Adrenal gland (tissue), 12 donors: ENCODE results near the gene SLC7A6OS. TPM values are rescaled to one million over a fixed set of nuclear protein-coding genes. Genes with fewer than 3 reads are reported as not detected.
A peak's percentile ranks its signal among the peaks of the same experiment; 100 is the strongest.

ENCODE experiments used
- DNase-seq, 7 donors: peaks; one replicate each; pipeline ENCODE4 v3.0.0-alpha.2; 2019 to 2020
- H3K27ac ChIP-seq, 5 donors: fragments of 200-600 bp; sonication (generic) in 4 of 5; 1 replicate in 3 of 5; 2 replicates in 2 of 5; pipeline versions ENCODE4 v1.5.1 to v1.8.0; 2016 to 2020; ENCODE audit warnings: mild to moderate bottlenecking in 1 of 5
- H3K27me3 ChIP-seq: fragments of 200-600 bp; 2 replicates; pipeline ENCODE4 v1.8.0; 2021
- H3K36me3 ChIP-seq, 2 donors: fragments of 200-600 bp; replicated peaks in 1 of 2; 1 replicate in 1 of 2; 2 replicates in 1 of 2; pipeline versions ENCODE4 v1.5.1 to v1.8.0; 2018 to 2022
- H3K4me1 ChIP-seq, 2 donors: fragments of 200-600 bp; replicated peaks in 1 of 2; 1 replicate in 1 of 2; 2 replicates in 1 of 2; pipeline versions ENCODE4 v1.5.1 to v1.8.0; 2018 to 2021
- H3K4me3 ChIP-seq, 4 donors: fragments of 200-600 bp; sonication (generic) in 3 of 4; one replicate each; pipeline ENCODE4 v1.5.1; 2016 to 2018
- H3K9me3 ChIP-seq, 3 donors: fragments of 200-600 bp; sonication (generic) in 1 of 3; replicated peaks in 1 of 3; 1 replicate in 2 of 3; 2 replicates in 1 of 3; pipeline versions ENCODE4 v1.5.1 to v1.8.0; 2016 to 2021
- CTCF ChIP-seq, 6 experiments: fragments of 450-650 bp in 4 of 6; fragments of 200-600 bp in 2 of 6; sonication (generic) in 1 of 6; IDR thresholded peaks; 1 replicate in 5 of 6; 2 replicates in 1 of 6; pipeline versions ENCODE4 v1.5.1 to v1.8.0; 2016 to 2021; ENCODE audit warnings: antibody characterized with exemption in 6 of 6, mild to moderate bottlenecking in 2 of 6, moderate library complexity in 1 of 6
- POLR2A ChIP-seq, 2 donors: fragments of 450-650 bp; IDR thresholded peaks; one replicate each; pipeline ENCODE4 v1.6.1; 2017; ENCODE audit warnings: antibody characterized with exemption in 2 of 2, mild to moderate bottlenecking in 2 of 2, moderate library complexity in 1 of 2
- WGBS, 4 donors: extraction: QIAGEN DNeasy Blood & Tissue Kit in 2 of 4; methylation state at CpG; one replicate each; pipeline versions ENCODE4 v1.1.5 to v1.1.7; 2013 to 2017; 5-methylcytosine and 5-hydroxymethylcytosine counted together
- intact Hi-C, 2 donors: fragments of 100-400 bp; cut with DNase I; formaldehyde crosslinking; loops; one replicate each; pipeline versions ENCODE4 v1.14.1 to v1.15.0; 2022 to 2023
- polyA plus RNA-seq, 3 donors: library from polyadenylated mRNA; stranded (reverse); fragments of 200-250 nt in 2 of 3; fragments of 350-450 nt in 1 of 3; fragmentation: Illumina TruSeq in 1 of 3; extraction: RNeasy Lipid Tissue Mini Kit (QIAGEN cat#74804) in 1 of 3; gene quantifications; one replicate each; pipeline ENCODE4 v1.2.3, GENCODE V29; 2013 to 2014
- total RNA-seq, 9 donors: library from RNA; depleted of rRNA in 4 of 9; stranded (reverse); fragments of >200 nt in 4 of 9; fragments of 120-200 nt in 1 of 9; fragmentation: NEBNext Ultra II Directional in 1 of 9; extraction: Animal tissue kit (Norgen Biotek cat#: 25700) in 1 of 9; gene quantifications; one replicate each; pipeline versions ENCODE4 v1.1.0 to v1.2.4, GENCODE V29; 2013 to 2023
- donor health status: healthy with polysubstance abuse.
- donor health status: Bipolar disorder and iron deficiency.
- donor health status: DM: yes; HTN: yes; CAD: no.
- donor health status: DM: no; HTN: no; CAD: no.
- donor health status: DM: no; HTN: no; CAD: no.
- donor health status: DM: yes; HTN: yes; CAD: no.

The SLC7A6OS gene
- total and polyA plus RNA-seq, 12 donors = 5.7 to 18.6 (median 13.8) TPM

- H3K9me3 ChIP-seq = no peaks in the 10 kb centered on the region
- H3K36me3 ChIP-seq = peaks cover 0 to 40% of the 10 kb centered on the region in 2 donors
- WGBS, 4 donors = 18 to 47% (median 32%) methylated on average over 3 of the region's 3 CpGs
- H3K4me1 ChIP-seq = peaks cover 13 to 34% of the 10 kb centered on the region in 2 donors
- no peak for DNase-seq
- intact Hi-C loops = loop anchor here (2.0 to 5.0 kb wide), 3 partner anchors 66 to 87 kb away; partner anchors contain the start of gene SLC7A6 (in 1 of the 2)
- peak in 1 of 6 experiments; percentile 31 for TF ChIP-seq CTCF (IDR thresholded peaks at IDR 0.05)
- no peak for TF ChIP-seq POLR2A (IDR thresholded peaks at IDR 0.05)
- H3K27me3 ChIP-seq = no peaks in the 10 kb centered on the region
- H3K4me3 ChIP-seq = no peak overlapping the region
- H3K27ac ChIP-seq = no peak overlapping the region
Observed at GRCh38 chr16:68328860-68329390, 18.2 kb upstream of the SLC7A6OS start.

- DNase-seq = peak; percentile 78 to 93 (median 87)
- 39 to 41% (median 40%) methylated on average over 13 of the region's 13 CpGs for WGBS, 4 donors
- no peak for TF ChIP-seq POLR2A (IDR thresholded peaks at IDR 0.05)
- TF ChIP-seq CTCF (IDR thresholded peaks at IDR 0.05) = peak; percentile 90 to 98 (median 96)
- Histone ChIP-seq H3K4me3 (no peak overlapping the region), H3K4me1 (peaks cover 13 to 33% of the 10 kb centered on the region in 2 donors), H3K27ac (no peak overlapping the region), H3K36me3 (peaks cover 0 to 41% of the 10 kb centered on the region in 2 donors), H3K27me3 (no peaks in the 10 kb centered on the region), H3K9me3 (no peaks in the 10 kb centered on the region)
- intact Hi-C loops = loop anchor here (2.0 to 5.0 kb wide), 3 partner anchors 66 to 86 kb away; partner anchors contain the start of gene SLC7A6 (in 1 of the 2)
Observed at GRCh38 chr16:68328151-68328859, 17.6 kb upstream of the SLC7A6OS start.

- Histone ChIP-seq H3K36me3 (peaks cover 0 to 42% of the 10 kb centered on the region in 2 donors), H3K4me3 (no peak overlapping the region), H3K27me3 (no peaks in the 10 kb centered on the region), H3K9me3 (no peaks in the 10 kb centered on the region), H3K27ac (peak overlapping the region in 3 of 5 donors; percentile 51 to 73 (median 57)), H3K4me1 (peaks cover 8 to 13% of the 10 kb centered on the region in 2 donors)
- no peak for TF ChIP-seq CTCF (IDR thresholded peaks at IDR 0.05)
- no peak for TF ChIP-seq POLR2A (IDR thresholded peaks at IDR 0.05)
- intact Hi-C loops = loop anchor here in 1 of 2 donors (5.0 kb wide), 2 partner anchors 63 to 83 kb away; partner anchors contain the start of gene SLC7A6
- WGBS, 4 donors = 55 to 67% (median 61%) methylated on average over 8 of the region's 8 CpGs
- peak in 4 of 7 donors; percentile 27 to 49 (median 42) for DNase-seq
Observed at GRCh38 chr16:68324780-68325357, 14.1 kb upstream of the SLC7A6OS start.

GRCh38 chr16:68324336-68324735, 13.6 kb upstream of the SLC7A6OS start:
- peak overlapping the region in 3 of 5 donors; percentile 51 to 73 (median 57) for H3K27ac ChIP-seq
- peak in 5 of 7 donors; percentile 31 to 55 (median 38) for DNase-seq
- no peaks in the 10 kb centered on the region for H3K27me3 ChIP-seq
- H3K4me3 ChIP-seq = no peak overlapping the region
- WGBS, 4 donors = 46 to 53% (median 51%) methylated on average over 3 to 5 of the region's 5 CpGs
- peaks cover 0 to 39% of the 10 kb centered on the region in 2 donors for H3K36me3 ChIP-seq
- H3K4me1 ChIP-seq = peaks cover 8 to 13% of the 10 kb centered on the region in 2 donors
- H3K9me3 ChIP-seq = no peaks in the 10 kb centered on the region
- intact Hi-C loops = no loop called here
- TF ChIP-seq POLR2A (IDR thresholded peaks at IDR 0.05) (no peak), CTCF (IDR thresholded peaks at IDR 0.05) (no peak)
